ENCODE data around the gene CYGB.

DNA sequence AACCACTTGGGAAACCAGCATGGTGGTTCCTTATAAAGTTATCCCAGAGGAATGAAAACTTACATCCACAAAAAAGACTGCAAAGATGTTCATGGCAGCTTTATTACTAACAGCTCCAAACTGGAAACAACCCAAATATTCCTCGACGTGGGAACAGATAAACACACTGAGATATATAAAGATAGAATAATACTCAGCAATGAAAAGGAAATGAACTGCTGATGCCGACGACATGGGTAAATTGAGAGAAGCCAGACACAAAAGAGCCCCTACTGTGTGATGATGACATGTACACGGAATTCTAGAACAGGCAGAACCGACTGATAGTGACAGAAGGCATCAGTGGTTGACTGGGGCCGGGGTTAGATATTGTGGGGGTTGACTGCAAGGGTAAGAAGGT, 12.0 kb upstream of the CYGB start:
- no peak for TF ChIP-seq EZH2 (IDR thresholded peaks at IDR 0.05; ENCODE audit: borderline replicate concordance, low read depth, low read length, poor library complexity, severe bottlenecking)
- TF ChIP-seq, protein P1, sequence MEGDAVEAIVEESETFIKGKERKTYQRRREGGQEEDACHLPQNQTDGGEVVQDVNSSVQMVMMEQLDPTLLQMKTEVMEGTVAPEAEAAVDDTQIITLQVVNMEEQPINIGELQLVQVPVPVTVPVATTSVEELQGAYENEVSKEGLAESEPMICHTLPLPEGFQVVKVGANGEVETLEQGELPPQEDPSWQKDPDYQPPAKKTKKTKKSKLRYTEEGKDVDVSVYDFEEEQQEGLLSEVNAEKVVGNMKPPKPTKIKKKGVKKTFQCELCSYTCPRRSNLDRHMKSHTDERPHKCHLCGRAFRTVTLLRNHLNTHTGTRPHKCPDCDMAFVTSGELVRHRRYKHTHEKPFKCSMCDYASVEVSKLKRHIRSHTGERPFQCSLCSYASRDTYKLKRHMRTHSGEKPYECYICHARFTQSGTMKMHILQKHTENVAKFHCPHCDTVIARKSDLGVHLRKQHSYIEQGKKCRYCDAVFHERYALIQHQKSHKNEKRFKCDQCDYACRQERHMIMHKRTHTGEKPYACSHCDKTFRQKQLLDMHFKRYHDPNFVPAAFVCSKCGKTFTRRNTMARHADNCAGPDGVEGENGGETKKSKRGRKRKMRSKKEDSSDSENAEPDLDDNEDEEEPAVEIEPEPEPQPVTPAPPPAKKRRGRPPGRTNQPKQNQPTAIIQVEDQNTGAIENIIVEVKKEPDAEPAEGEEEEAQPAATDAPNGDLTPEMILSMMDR (conservative IDR thresholded peaks at IDR 0.05; ENCODE audit: low read depth, low read length): no peak

Measured in A673 (cell line).